Uterus (tissue), 4 donors: ENCODE data around the gene CLCA2. TPM values are rescaled to one million over a fixed set of nuclear protein-coding genes. Genes with fewer than 3 reads are reported as not detected.

Experiments
- DNase-seq, 2 donors: peaks; one replicate each; pipeline ENCODE4 v3.0.0-alpha.2; 2019 to 2020
- H3K27ac ChIP-seq, 2 donors: fragments of 200-600 bp; sonication (generic); 1 replicate in 1 of 2; 2 replicates in 1 of 2; pipeline ENCODE4 v1.5.1; 2016 to 2018
- H3K27me3 ChIP-seq, 2 donors: fragments of 200-600 bp; sonication (generic); one replicate each; pipeline ENCODE4 v1.5.1; 2018 to 2019; ENCODE audit warnings: control low read depth in 1 of 2
- H3K36me3 ChIP-seq, 2 donors: fragments of 200-600 bp; sonication (generic); one replicate each; pipeline ENCODE4 v1.5.1; 2019; ENCODE audit warnings: control low read depth in 1 of 2
- H3K4me1 ChIP-seq, 2 donors: fragments of 200-600 bp; sonication (generic); one replicate each; pipeline ENCODE4 v1.5.1; 2018 to 2019; ENCODE audit warnings: control low read depth in 1 of 2
- H3K4me3 ChIP-seq, 2 donors: fragments of 200-600 bp; sonication (generic); 1 replicate in 1 of 2; 2 replicates in 1 of 2; pipeline ENCODE4 v1.5.1; 2018 to 2019; ENCODE audit warnings: mild to moderate bottlenecking in 1 of 2
- H3K9me3 ChIP-seq, 2 donors: fragments of 200-600 bp; sonication (generic); one replicate each; pipeline ENCODE4 v1.5.1; 2019; ENCODE audit warnings: control low read depth in 1 of 2
- CTCF ChIP-seq, 4 experiments: fragments of 200-600 bp in 2 of 4; fragments of 450-650 bp in 2 of 4; sonication (generic) in 2 of 4; IDR thresholded peaks; one replicate each; pipeline ENCODE4 v1.5.1; 2016 to 2019; ENCODE audit warnings: antibody characterized with exemption in 4 of 4, mild to moderate bottlenecking in 2 of 4, moderate library complexity in 1 of 4
- POLR2A ChIP-seq, 2 donors: fragments of 450-650 bp; IDR thresholded peaks; one replicate each; pipeline ENCODE4 v1.6.1; 2016; ENCODE audit warnings: antibody characterized with exemption in 2 of 2, mild to moderate bottlenecking in 1 of 2, moderate library complexity in 1 of 2
- intact Hi-C: fragments of 100-400 bp; cut with DNase I; formaldehyde crosslinking; loops from one replicate; pipeline ENCODE4 v1.15.1; 2023; ENCODE audit warnings: low total_unique reads
- total RNA-seq, 4 donors: library from RNA; depleted of rRNA in 3 of 4; stranded (reverse); fragments of >200 nt in 3 of 4; gene quantifications; one replicate each; pipeline versions ENCODE4 v1.1.0 to v1.2.4, GENCODE V29; 2014 to 2023
- donor health status: DM: yes; HTN: yes; CAD: no.

The CLCA2 gene
- total RNA-seq, 4 donors from 2014 or later, result not detected

- intact Hi-C loops, result no loop called here
Measured at GRCh38 chr1:86416343-86416742, 7.6 kb upstream of the CLCA2 start.

GRCh38 chr1:86419277-86419903 is 4.6 kb upstream of the CLCA2 start:
- intact Hi-C loops, result no loop called here
- Histone ChIP-seq H3K9me3 (no peaks in the 10 kb centered on the region), H3K36me3 (no peaks in the 10 kb centered on the region), H3K4me3 (no peak overlapping the region), H3K27me3 (no peaks in the 10 kb centered on the region), H3K4me1 (no peaks in the 10 kb centered on the region), H3K27ac (no peak overlapping the region)
- TF ChIP-seq CTCF (IDR thresholded peaks at IDR 0.05) (peak in 2 of 4 experiments; percentile 26 to 31), POLR2A (IDR thresholded peaks at IDR 0.05) (no peak)
- DNase-seq, result no peak

More at GRCh38 chr1:86416343-86416742, 7.6 kb upstream of the CLCA2 start:
- H3K9me3 ChIP-seq, result no peaks in the 10 kb centered on the region
- H3K4me3 ChIP-seq, result no peak overlapping the region
- no peaks in the 10 kb centered on the region for H3K36me3 ChIP-seq
- TF ChIP-seq CTCF (IDR thresholded peaks at IDR 0.05) (no peak), POLR2A (IDR thresholded peaks at IDR 0.05) (no peak)
- no peak for DNase-seq
- H3K27ac ChIP-seq, result no peak overlapping the region
- H3K4me1 ChIP-seq, result no peaks in the 10 kb centered on the region
- H3K27me3 ChIP-seq, result no peaks in the 10 kb centered on the region

- H3K27me3 ChIP-seq, result no peaks in the 10 kb centered on the region
- no peak overlapping the region for H3K27ac ChIP-seq
- no peak for TF ChIP-seq CTCF (IDR thresholded peaks at IDR 0.05)
- no peak for TF ChIP-seq POLR2A (IDR thresholded peaks at IDR 0.05)
- no peak overlapping the region for H3K4me3 ChIP-seq
- H3K36me3 ChIP-seq, result no peaks in the 10 kb centered on the region
- no peaks in the 10 kb centered on the region for H3K9me3 ChIP-seq
- H3K4me1 ChIP-seq, result no peaks in the 10 kb centered on the region
- intact Hi-C loops, result no loop called here
- no peak for DNase-seq
Measured at GRCh38 chr1:86421601-86422280, 2.2 kb upstream of the CLCA2 start.

GRCh38 chr1:86423473-86423872 is 498 bp upstream of the CLCA2 start:
- intact Hi-C loops, result no loop called here
- no peak overlapping the region for H3K27ac ChIP-seq
- H3K4me1 ChIP-seq, result no peaks in the 10 kb centered on the region
- H3K36me3 ChIP-seq, result no peaks in the 10 kb centered on the region
- no peak for DNase-seq
- no peaks in the 10 kb centered on the region for H3K27me3 ChIP-seq
- no peak overlapping the region for H3K4me3 ChIP-seq
- H3K9me3 ChIP-seq, result no peaks in the 10 kb centered on the region
- TF ChIP-seq POLR2A (IDR thresholded peaks at IDR 0.05), result no peak
- no peak for TF ChIP-seq CTCF (IDR thresholded peaks at IDR 0.05)

GRCh38 chr1:86429122-86429725 is 5.3 kb downstream of the CLCA2 start:
- no peaks in the 10 kb centered on the region for H3K27me3 ChIP-seq
- intact Hi-C loops, result no loop called here
- no peak for DNase-seq
- H3K27ac ChIP-seq, result peak overlapping the region; percentile 26 to 50
- no peaks in the 10 kb centered on the region for H3K9me3 ChIP-seq
- H3K36me3 ChIP-seq, result no peaks in the 10 kb centered on the region
- TF ChIP-seq POLR2A (IDR thresholded peaks at IDR 0.05) (no peak), CTCF (IDR thresholded peaks at IDR 0.05) (no peak)
- H3K4me3 ChIP-seq, result no peak overlapping the region
- peaks cover 0 to 3% of the 10 kb centered on the region in 2 donors for H3K4me1 ChIP-seq
